Endothelial cell of umbilical vein (primary cell): ENCODE data around the gene MFSD6L.

Experiments
- CTCF ChIP-seq, 2 donors: IDR thresholded peaks; 1 replicate in 1 of 2; 2 replicates in 1 of 2; pipeline ENCODE4 v1.5.1; 2011; ENCODE audit warnings: low read length in 2 of 2, mild to moderate bottlenecking in 2 of 2, moderate library complexity in 2 of 2, control low read depth in 1 of 2, inconsistent platforms in 1 of 2, low read depth in 1 of 2; ENCODE audit not compliant: insufficient read depth in 1 of 2; ENCODE audit errors: extremely low read depth in 1 of 2
- MYC ChIP-seq: IDR thresholded peaks from one replicate; pipeline ENCODE4 v1.6.1; 2011; ENCODE audit warnings: mild to moderate bottlenecking, low read depth, low read length
- POLR2A ChIP-seq: IDR thresholded peaks from 2 replicates; pipeline ENCODE4 v1.6.1; 2012; ENCODE audit warnings: low read depth, mild to moderate bottlenecking, control low read depth, low read length
- POLR2AphosphoS5 ChIP-seq: IDR thresholded peaks from 2 replicates; pipeline ENCODE4 v1.6.1; 2012; ENCODE audit warnings: low read depth, mild to moderate bottlenecking, control low read depth, low read length, moderate library complexity; ENCODE audit not compliant: insufficient read depth

DNA sequence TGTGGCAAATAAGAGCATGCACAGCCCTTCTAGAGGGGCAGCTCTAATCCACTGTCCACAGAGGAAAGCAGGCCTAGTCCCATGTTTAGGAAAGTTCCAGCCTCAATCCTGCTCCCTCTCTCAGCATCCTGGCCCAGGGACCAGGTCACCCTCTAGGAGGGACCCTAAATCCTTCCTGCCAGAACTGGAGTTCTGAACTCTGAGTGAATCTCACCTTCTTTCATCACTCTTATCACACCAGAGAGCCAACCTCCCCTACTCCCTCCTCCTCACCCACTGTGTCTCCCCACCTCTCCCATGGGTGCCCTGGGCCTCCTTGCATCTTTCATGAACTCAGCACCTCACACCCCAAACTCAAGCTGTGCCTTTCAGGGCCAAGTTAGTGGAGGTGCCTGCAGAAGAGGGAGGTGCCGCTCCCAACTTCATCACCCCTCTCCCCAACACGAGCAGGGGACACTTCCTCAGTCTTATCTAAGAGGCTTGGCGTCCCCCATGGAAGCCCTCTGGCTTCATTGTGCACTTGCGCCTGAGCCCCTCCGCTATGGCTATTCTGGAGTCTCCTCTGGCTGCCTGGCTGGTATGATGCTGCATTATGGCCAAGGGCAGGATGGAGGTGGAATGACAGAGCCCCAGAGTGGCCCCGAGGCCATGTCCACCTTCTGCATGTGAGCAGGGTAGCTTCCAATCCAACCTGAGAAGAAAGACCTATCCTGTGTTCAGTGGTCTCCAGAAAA, 36.6 kb upstream of the MFSD6L start:
- TF ChIP-seq MYC, result no peak
- no peak for TF ChIP-seq CTCF (IDR thresholded peaks at IDR 0.05; ENCODE audit: extremely low read depth in 1 of 2, insufficient read depth in 1 of 2, low read depth in 1 of 2, low read length in 2 of 2)
- no peak for TF ChIP-seq POLR2A
- no peak for TF ChIP-seq POLR2AphosphoS5
